Fibroblast of skin of right quadriceps (primary cell): ENCODE measurements around the gene CNTNAP2.

Experiments
- DNase-seq: peaks from one replicate; pipeline ENCODE4 v3.0.0-alpha.2; 2013

Gene CNTNAP2

DNA sequence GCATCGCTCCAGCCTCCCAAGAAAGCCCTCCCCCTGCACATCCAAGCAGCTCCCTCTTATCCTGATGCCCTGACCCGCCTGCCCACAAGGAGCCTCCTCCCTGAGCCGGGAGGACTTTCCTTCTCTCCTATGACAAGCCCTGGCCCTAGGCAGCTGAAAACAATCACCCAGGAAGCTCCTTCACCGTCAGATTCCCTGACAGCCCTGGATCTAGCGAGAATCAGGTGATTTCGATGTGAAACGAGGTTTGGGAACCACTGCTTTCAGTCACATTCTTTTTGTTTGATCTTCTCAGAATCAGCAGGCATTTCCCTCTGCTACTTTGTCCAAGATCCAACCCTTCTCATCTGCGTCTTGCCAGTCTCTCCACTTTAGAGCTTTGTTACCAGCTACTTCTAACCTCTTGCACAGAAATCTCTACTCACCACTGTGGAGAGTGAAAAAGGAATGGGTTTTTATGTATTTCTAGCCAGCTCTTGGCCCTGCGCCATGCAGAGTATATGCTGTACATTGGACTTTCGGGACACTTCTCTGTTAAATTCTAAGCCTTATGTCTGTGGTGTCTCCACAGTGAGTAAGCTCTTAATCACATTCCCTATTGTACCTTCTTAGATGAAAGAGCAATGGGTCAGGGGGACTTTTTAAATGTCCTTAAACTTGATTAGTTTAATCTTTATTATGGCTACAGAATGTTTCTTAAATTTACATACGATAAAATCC, 2220.8 kb downstream of the CNTNAP2 start:
- DNase-seq, result no peak

DNA sequence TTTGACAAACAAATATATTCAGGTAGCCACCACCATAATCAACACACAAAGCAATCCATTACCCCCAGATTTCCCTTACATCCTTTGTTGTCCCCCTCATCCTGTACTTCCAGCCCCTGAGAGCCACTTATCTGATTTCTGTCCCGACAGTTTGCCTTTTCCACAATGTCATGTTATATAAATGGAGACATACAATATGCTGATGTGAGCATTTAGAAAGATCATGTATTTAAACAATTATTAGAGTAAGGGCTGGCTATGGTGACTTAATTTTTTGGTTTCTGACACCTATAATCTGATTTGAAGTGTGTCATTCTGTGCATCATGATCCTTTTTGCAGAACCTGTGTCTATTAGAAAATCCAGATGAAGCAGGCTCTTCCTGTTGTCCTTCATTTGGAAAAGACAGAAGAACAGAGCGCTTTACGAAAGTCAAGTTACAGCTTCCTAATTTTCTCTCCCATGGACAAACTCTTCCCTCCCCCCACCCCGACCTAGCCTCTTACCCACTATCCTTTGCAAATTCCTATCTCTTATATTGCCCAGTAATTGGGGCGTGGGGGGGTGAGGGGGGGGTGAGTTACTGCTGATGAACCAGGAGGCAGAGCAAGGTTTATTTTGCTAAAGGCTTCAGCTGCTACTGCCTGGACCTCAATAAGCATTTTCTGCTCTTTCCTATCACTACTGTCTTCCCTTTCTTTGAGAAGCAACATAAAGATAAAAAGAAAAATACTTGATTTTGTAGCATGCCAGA, 2221.6 kb downstream of the CNTNAP2 start:
- no peak for DNase-seq

DNA sequence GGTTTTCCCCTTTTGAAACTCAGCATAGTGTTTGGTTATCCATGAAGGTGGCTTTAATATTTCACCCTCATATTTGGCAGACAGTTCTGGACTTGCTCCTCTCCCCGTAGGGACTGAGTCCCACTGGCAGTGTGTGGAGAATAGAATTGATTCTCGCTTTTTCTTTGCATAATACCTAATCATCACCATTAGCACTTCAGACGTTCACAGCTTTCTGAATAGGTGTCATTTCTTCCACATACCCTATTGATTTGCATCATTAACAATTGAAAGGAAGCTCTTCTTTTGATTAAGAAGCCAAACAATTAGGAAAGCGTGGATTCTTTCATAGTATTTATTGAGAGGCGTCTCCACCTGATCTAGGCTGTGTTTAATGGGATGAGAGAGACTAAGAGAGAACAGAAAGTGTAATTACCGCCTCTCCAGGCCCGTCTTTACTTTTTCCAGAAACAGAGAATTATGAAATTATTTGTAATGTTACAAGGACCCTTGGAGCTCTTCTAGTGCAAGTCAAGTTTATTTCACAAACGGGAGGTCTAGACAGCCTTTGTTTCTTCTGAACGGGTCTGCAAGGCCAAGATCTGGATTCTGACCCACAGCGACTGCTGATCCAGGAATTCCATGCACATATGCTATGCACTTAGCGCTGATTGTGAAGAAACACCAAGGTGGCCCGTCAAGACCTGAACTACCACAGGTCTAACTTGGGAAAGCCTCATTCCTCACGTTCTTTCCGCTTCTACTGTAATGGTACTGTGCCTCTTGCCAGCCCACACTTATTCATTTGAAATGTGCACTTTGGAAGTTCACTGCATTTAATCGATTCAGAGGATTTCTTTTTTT, 2224.1 kb downstream of the CNTNAP2 start:
- DNase-seq, result no peak

DNA sequence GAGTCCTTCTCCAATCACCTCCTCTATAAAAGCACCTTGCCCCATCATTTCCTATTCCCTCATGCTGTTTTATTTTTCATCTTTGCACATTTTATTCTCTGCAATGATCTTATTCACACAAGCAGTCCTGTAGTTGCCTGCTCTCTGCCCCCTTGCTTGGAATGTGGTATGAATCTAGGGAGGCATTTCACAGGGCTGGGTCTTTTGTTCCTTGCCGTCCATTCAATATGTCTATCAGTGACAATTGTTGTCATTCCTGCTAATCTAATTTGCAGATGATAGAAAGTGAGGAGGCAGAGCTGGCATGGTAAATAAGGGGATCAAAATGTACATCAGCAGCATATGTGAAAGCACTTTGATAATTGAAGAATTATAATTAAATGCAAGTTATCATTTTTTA, 2227.8 kb downstream of the CNTNAP2 start:
- no peak for DNase-seq

DNA sequence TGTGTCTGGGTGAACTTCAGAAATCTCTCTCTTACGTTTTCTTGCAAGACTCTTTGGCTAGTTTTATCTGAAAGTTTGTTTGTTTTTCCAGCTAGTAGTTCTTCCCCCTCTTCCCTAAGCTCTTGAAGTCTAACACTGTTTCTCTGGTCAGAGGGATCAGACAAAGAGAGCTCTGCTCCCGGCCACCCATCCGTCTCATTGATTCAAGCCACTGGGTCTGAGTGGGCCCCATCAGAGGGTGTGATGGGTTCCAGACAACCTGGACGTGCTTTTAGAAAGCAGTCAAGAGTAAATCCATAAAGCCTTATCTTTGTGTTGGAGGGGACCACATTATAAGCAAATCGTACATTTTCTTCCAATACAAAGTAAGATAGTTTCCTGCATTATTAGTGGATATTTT, 2231.4 kb downstream of the CNTNAP2 start:
- no peak for DNase-seq

DNA sequence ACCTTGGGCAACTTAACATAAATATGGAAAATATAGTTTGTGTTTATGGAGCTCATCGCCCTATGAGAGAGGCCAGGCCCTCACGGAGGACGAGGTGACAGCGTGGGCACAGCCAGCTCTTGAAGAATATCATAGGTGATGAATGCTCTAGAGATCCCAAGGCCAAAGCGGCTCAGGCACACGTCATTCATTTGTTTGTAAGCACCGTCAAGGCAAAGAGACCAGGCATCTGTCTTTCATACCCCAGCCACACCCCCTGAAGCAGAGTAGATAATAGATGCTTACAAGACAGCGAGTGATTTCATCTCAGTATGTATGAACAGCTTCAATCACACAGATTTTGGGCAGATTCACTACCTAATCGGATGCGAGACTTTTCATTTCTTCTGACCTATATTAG, 2231.9 kb downstream of the CNTNAP2 start:
- DNase-seq, result no peak

DNA sequence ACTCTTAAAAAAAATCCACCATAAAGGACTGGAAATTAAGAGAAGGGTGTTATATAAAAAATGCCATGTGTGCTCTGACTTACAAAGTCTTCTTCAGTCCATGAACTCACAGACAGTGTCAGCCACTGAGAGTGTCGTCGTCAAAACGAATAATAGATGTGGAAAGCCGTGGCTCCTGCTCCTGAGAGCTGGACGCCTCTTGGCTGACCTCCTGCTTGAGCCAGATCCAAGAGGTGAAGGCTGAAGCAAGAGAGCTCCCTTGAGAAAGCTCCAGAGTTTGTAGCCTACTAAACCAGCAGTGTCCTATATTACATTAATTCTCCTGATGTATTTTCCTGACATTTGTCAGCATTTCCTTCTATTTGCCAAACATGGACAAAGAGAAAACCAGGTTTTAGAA, 2239.7 kb downstream of the CNTNAP2 start:
- peak; percentile 11 for DNase-seq

DNA sequence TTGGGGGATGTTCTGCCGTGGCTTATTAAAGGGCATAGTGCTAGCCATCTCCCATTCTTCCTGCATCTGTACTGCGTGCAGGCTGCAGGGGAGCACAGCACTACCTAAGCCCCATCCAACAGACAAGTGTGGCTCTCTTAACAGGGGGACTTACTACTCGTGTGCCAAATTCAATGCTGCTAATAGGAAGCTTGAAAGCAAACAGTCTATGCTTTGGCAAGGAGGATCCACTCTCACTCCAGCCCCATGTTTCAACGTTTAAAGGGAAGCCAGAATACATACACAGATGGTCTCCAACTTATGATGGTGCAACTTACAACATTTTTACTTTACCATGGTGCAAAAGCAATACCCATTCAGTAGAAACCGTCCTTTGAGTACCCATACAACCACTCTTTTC, 2245.9 kb downstream of the CNTNAP2 start:
- DNase-seq, result no peak

DNA sequence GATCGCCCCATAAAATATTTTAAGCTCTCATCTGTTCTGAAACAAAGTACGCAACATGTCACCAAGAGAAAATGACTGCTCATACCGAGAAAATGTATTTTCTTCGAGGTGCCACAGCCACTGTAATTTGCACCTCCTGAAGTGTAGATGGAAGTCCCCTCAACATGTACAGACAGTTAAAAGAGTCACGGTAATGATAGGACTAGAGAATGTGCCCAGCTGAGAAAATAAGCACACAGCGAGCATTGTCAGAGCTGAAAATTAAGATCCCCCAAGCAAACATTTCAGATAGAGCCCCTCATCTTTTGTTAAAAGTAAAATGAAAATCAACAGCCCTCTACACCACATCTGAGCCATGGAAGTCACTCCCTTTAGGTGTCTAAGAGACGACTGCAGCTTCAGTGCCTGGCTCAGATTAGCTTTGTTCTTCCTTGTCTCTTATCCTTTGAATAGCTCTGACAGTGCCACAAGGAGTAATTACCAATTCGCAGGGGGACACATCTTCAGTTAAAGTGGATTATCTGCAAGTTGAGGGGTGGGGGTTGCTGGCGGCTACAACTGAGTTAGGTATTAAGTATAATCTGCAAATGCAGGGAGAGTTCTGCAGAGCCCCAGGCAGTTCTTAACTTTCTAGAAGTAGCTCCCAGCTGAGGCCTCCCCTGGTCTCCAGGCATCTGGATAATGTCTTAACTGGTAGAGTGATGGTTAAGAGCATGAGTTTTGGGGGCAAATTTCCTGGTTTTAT, 2251.3 kb downstream of the CNTNAP2 start:
- no peak for DNase-seq

DNA sequence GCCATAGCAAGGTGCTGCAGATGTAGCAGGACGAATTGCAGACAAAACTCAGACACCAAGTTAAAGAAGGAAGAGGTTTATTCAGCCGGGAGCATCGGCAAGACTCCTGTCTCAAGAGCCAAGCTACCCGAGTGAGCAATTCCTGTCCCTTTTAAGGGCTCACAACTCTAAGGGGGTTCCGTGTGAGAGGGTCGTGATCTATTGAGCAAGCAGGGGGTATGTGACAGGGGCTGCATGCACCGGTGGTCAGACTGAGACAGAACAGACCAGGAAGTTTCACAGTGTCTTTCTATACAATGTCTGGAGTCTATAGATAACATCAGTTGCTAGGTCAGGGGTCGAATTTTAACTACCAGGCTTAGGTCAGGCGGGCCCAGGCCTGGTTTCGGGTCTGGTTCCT, 2252.0 kb downstream of the CNTNAP2 start:
- DNase-seq, result no peak

DNA sequence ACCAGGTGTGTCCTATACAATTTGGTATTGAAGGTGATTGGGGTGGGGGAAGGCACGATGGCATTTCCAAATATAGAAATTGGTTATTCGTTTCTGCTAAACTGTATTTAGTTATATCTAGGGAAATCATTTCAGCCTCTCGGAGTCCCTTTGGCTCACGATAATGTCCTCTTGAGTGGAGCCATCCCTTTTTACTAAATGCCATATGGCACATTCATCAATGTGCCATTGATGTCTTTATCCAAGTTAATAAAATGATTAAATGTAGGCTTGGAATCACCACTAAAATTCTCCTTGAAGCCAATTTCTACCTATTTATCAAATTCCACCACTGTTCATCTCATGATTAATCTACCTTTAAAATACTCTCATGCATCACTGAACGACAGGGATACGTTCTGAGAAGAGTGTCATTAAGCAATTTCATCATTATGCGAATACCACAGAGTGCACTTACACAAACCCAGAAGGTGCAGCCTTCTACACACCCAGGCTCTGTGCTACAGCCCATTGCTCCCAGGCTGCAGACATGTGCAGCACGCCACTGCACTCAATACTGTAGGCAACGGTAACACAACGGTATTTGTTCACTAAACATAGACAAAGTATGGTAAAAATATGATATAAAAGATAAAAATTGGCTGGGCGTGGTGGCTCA, 2254.8 kb downstream of the CNTNAP2 start:
- DNase-seq, result no peak

DNA sequence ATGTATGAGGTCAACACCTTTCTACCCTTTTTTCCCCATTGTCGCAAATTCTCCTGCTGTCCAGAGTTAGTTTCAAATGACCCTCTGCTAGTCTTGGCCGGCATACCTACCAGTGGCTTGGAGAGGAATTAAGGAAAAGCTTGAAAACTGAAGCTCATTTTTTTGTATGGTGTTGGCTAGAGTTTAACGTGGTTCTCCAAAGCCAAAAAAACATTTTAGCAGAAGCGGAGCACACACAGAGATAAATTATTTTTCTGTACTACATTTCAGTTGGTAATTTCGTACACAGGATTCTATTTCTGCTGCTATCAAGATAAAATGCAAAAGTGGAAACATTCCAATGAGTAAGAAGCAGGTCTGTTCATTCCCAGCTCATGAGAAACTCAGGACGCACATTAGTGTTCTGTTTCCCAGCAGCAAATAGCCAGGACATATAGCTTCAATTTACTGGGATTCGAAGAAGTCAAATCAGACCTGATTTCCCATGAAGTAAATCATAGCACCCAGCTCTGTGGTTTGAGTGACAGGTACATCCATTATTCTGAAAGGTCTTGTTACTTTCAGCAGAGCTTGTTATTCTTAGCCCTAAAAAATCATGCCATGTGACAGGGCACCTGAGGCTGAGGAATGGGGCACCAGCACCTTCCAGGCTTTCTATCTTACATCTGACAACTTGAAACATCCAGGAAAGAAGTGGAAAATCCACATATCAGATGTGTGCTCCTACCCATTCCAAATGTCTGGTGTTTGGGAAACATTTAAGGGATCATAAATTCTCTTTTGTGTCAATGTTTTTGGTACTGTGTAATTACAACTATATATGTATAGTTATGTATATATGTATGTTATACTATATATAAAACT, 2258.0 kb downstream of the CNTNAP2 start:
- DNase-seq, result no peak

DNA sequence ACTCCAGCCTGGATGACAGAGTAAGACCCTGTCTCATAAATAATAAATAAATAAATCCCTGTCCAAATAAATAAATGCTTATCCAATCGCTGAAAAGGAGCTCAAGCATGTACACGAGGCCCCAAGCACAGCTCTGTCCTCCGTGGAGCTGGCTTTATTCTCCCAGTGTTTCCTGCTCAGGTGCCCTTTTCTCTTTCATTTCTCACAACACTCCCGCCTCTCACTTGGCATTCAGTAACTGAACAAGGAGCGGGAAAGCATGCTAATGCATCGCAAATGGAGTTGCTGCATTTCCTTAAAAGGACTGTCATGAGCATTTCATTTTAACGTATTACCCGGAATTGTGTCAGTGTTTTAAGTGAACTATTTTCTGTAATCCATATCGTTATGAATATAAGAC, 2263.1 kb downstream of the CNTNAP2 start:
- no peak for DNase-seq

DNA sequence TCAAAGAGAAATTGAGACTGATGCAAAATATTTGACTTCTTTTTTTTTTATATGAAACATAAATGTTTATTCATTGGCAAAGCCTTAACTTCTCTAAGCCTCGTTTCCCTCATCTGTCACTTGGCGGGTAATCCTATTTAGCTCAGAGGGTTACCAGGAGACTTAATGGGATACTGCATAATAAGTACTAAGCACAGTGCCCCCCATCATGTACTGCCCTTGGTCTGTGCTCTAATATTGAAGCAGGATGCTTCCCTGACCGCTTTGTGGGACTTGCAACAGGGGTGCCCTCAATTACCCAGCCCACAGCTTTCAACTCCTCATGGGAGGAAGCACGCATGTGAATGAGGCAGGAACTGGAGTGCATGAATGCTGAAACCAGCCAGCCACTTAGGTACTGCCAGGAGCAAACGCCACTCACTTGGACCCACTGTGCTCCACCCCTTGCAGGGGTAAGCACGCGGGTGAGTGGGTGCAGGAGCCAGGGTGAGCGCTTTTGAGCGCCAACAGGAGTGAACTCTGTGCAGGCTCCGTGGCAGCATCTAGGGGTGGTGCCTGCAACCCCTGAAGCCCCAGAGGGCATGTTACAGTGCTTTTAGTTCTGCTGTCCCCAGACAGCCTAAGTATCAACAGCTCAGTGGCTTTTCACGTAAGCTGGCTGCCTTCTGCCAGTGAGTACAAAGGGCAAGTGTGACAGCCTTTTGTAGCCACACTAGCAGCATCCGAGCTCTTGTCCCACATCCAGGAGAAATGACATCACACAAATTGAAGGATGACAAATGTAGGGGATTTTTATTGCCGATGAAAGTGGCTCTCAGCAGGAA, 2264.2 kb downstream of the CNTNAP2 start:
- DNase-seq, result no peak

DNA sequence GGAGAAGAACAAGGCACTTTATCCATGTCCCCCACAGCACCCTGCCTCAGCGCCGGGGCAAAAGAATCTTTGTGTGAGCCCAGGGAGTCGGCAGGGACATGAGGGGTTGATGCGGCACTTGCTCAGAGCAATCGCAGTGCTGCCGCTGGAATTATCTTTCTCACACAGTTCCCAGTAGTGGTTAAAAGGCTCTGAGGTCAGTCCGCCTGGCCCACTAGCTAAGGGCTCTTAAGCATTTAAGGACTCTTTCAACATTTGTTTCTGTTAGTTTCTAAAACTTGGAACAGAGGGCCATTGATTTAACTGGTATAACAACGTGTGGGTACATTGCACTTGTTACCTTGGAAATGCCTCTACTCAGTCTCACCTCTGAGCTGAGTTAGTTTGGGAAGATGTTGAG, 2266.0 kb downstream of the CNTNAP2 start:
- no peak for DNase-seq

DNA sequence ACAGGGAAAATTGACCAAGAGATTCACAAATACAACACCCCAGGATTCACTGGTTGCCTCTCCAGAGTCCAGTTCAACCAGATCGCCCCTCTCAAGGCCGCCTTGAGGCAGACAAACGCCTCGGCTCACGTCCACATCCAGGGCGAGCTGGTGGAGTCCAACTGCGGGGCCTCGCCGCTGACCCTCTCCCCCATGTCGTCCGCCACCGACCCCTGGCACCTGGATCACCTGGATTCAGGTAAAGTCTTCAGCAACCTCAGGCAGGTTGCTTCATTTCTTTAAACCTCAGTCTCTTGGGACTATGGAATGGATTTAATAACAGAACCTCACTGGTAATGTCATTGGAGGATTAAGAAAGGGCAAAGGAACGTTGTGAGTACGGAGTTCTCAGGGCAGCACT, 2267.1 kb downstream of the CNTNAP2 start:
- DNase-seq, result no peak

DNA sequence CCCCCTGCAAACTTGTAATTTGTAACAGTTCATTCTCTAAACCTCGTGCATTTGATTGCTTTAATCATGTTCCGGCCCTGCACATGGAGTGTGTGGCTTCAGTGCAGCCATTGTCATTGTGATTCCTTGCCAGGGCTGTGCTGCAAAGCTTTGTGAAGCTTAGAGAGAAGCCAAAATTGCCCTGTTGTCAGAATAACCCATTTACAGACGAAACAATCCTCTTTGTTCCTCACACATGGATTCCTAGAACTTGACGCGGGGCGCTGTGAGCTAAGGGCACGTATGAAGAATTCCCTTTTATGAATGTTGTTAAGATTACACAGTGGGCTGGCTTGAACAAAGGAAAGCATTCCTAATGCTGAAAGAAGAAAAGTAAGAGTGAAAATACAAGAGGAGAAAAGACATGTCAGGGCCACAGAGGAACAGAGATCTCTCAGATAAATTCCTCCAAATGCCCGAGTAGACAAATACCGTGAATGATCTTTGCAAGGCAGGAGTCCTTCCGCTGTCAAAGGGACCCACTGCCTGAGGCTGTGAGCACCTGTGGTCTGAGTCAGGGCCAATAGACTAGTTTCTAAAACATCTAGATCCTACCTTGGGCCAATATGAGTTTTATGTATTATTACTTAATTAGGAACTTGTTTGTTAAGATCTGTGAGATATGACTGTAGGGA, 2268.5 kb downstream of the CNTNAP2 start:
- no peak for DNase-seq

DNA sequence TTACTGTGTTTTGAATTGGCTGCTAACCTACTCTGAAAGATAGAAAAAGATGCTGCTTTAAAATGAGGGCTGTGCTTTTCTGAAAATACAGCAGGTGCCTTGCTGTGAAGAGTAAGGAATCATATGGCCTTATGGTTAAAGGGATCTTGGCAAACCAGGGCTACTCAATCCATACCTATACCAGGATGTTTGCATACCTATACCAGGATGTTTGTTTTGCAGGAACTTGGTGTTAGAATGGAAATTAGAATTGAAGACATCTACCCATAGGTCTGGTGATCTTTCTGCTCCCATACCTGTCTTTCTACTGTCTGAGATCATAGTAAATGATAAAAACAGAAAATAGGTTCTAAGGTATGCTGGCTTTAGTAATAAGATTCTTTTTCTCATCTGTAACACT, 2273.8 kb downstream of the CNTNAP2 start:
- DNase-seq, result no peak

DNA sequence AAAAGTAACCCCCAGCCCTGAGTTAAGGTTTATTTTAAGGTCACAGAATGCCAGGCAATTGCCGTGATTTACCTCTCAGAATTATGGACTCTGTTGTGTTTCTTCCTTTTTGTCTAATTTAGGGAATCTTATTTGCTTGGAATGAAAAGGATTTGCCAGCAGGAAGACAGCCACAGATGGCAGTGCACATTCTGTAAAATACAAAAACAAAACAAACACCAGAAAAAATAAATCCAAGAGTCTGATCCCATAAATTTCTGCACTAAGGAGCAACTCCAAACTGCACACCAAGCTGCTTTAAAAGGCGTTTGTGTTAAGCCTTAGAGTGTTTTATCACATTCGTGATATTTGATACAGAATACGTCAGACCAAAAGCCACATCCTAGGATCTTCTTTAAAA, 2275.0 kb downstream of the CNTNAP2 start:
- no peak for DNase-seq

DNA sequence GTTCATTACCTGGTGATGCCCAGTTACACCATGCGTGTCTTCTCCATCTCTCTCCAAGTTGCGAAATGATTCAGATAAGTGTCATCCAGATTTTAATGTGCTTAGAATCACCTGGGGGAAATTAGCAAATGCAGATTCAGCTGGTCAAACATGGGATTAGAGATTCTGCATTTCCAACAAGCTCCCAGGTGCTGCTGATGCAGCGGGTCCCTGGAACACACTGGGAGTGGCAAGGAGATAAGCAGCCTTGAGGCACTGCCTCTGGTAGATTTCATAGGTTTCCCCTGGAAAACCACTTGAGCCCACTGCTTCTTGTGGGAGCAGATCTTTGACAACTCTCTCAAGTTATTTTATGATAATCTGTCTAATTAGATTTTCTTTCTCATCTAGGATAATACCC, 2278.0 kb downstream of the CNTNAP2 start:
- DNase-seq, result no peak
